ENCODE results near the gene AIM2.
"Not testable (repeated sequence)": the region's sequence is repeated elsewhere in the genome, so short reads cannot be mapped to it uniquely, and the experiment has no call there.

The AIM2 gene, protein sequence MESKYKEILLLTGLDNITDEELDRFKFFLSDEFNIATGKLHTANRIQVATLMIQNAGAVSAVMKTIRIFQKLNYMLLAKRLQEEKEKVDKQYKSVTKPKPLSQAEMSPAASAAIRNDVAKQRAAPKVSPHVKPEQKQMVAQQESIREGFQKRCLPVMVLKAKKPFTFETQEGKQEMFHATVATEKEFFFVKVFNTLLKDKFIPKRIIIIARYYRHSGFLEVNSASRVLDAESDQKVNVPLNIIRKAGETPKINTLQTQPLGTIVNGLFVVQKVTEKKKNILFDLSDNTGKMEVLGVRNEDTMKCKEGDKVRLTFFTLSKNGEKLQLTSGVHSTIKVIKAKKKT

DNA sequence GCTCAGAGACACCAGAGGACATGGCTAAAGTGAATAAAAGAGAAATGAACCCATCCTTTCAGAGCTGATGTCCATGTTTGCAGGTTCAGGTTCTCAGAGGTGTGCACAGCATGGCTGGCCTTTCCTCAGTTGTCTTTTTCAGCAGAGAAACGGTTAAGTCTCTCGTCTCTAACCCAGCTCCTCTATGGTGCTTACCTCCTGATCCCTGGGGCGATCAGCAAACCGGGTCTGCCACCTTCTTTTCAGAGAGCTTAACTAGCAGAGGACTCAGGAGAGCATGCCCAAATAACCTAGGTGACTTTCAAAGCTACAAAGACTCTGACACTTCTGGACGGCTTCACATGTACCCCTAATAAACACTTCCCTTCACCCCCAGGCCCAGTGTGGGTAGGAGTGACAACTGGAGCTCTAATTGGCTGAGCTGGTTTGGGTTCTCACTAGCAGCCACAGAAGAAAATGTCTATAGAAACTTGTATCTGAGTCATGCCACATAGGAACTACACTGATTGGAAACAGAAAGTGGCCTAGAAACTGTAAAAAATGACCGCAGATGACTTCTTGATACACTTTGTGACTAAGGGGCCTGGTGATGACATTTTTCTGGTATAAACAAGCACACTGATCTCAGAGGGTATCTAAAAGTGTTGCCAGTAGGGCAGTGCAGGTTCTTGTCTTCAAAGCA, at the start of gene AIM2:
TSS of gene AIM2 (minus strand) at position 329 of the 682 bp plus-strand sequence. CDS start 3,267 bp downstream, outside the sequence.
- peak; percentile 53 to 57 for DNase-seq

DNA sequence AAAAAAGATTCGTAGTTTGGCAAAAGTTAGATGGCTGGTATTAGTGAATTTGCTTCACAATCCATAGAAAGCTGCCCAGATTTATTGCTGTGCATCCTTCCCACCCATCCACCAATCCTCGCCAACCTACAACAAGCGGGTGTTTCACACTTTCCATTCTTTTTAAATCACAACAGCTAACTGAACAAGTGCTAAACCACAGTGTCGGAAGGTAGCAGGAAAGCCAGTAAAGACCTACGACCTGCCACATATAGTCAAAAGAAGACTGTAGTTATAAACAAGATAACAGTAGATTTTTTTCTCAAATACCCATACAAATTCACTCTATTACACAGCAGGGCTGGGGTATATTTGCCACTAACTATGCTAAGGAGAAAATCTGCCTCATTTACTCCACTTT, 47.0 kb upstream of the AIM2 start:
- no peak for DNase-seq

GRCh38 chr1:159122005-159122621, 45.5 kb upstream of the AIM2 start:
- DNase-seq, result no peak

GRCh38 chr1:159121526-159121925, 45.0 kb upstream of the AIM2 start:
- DNase-seq, result no peak

GRCh38 chr1:159120317-159120716, 43.8 kb upstream of the AIM2 start:
- DNase-seq, result no peak

GRCh38 chr1:159113596-159114433, 37.2 kb upstream of the AIM2 start:
- DNase-seq, result no peak

DNA sequence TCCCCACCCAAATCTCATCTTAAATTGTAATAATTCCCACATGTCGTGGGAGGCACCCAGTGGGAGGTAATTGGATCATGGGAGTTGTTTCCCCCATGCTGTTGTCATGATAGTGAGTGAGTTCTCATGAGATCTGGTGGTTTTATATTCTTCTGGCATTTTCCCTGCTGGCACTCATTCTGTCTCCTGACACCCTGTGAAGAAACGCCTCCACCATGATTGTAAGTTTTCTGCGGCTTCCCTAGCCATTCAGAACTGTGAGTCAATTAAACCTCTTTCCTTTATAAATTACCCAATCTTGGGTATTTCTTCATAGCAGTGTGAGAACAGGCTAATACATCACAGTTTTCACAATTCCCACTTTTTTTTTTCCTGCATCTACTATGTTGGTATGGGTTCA, 26.5 kb upstream of the AIM2 start:
- DNase-seq, result not testable (repeated sequence)

GRCh38 chr1:159100589-159100988, 24.0 kb upstream of the AIM2 start:
- no peak for DNase-seq

DNA sequence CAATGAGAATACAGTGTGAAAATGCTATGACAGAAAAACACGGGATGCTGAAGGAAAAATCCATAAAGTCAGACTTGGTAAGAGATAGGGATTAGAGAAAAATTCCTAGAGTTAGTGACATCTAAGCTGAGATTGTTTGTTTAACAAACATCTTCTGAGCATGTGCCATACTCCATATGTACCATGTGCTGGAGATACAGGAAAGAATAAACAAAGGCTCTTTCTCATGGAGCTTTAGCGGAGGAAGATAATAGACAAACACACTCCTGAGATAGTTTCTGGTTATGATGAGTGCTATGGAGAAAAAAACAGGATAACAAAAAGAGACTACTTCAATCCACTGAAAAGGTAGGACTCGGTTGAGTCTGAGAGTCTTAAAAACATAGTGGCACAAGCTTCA, 22.0 kb upstream of the AIM2 start:
- no peak for DNase-seq

DNA sequence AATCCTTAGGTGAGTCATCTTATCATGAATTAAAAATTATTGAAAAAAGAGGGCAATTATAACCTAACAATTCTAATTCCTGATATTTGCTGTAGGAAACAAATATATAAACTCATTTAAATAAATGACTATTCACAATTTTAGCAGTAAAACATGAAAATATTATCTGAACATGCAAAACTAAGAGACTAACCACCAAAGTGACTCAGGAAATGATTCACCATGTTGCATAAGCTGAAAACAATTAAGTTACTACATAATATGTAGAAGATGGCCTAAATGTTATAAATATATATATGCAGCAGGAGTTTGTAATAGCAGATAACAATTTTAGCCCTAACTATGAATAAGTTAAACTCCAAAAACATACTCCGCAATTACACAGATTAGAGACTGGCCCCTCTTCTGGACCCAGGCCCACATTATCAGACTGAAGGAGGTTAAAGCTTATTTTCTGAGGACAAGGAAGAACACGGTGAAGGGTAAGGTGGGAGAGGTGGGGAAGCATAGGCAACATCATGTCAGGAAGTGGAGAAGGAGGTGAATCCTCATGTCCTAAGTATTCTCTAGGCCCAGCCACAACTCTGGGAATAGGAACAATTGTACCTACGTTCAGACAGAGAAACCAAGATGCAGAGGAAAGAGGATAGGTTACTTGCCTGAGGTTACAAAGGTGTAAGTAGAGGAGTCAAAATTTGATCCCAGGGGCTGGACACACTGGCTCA, 15.6 kb upstream of the AIM2 start:
- DNase-seq, result peak; percentile 80 to 83

- peak; percentile 78 to 83 for DNase-seq
These were observed 15.1 kb upstream of the AIM2 start for GRCh38 chr1:159091607-159092031.

DNA sequence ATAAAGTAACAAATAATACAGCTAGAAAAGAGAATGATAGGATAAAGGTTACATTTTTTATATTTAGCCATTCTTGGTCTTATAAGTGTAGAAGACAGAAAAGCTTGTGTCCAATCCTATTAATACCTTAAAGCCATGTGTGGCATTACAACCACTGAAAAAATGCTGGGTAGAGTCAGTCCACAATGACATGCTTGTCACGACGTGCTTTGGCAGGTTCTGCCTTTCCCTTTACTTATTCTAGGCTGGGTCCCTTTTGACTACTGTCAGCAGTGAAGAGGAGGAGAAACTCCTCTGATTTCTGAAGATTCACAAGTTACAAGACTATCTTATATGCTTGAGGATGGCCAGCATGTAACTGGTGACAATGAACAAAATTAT, 14.6 kb upstream of the AIM2 start:
- DNase-seq, result no peak

DNA sequence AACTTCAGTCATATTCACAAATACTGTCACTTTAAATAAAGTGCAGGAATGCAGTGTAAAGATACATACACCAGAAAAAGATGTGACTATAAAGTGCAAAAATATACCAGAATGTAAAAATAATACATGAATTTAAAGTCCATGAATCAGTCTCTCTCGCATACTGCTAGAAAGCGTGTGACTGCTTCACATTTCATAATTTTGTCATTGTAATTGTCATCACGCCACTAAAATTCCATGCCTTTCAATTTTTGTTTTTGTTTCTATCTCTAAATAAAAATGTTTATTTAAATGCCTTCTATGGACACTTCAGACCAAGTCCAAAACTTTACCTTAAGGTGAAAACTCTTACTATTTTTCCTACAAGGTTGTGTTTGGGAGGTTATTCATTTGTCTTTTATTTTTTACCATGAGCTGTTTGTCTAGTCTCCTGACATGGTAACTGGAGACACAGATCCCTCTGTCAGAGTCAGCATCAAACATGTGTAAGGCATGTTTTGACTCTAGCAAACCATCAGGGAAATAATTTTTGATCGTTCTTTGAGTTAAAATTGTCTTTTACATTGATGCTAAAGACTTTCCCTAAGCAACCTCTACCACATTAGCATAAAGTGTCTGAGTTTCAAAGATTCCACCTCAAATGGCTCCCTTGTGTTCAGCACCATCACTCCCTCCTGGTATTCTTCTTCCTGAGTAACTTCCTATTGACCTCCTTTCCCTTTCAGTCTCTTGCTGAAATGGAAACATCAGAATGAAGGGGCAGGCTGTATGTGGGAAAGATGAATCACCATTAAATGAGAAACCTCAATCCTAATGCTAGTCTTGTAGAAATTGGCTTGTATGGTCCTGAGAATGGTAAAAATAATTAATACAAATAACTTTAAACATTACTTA, 14.0 kb upstream of the AIM2 start:
- no peak for DNase-seq

- DNase-seq, result no peak
These were observed 12.7 kb upstream of the AIM2 start for GRCh38 chr1:159089184-159089791.

GRCh38 chr1:159088546-159089183, 12.1 kb upstream of the AIM2 start:
- peak in 1 of 2 experiments; percentile 17 for DNase-seq

- peak; percentile 62 to 74 for DNase-seq
These were observed 11.5 kb upstream of the AIM2 start for GRCh38 chr1:159088050-159088449.

DNA sequence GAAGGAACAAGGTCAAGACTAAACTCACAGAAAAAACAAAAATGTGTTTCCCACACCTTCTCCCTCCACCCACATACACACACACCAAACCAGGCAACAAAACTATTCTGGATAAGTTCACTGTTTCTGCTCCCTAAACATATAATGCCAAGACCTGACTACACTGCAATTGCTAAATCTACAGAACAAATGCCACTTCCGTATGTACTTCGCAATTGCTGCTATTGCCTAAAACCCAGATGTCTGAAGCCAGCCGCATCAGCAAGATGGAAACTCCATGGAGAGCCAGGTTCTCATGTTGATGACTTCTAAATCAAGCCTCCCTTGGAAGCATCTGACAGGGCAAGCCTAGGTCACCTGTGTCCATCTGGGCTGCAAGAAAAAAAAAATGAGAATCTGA, 8.3 kb upstream of the AIM2 start:
- peak; percentile 82 to 85 for DNase-seq

- DNase-seq, result no peak
These were observed 7.6 kb upstream of the AIM2 start for GRCh38 chr1:159084152-159084551.

DNA sequence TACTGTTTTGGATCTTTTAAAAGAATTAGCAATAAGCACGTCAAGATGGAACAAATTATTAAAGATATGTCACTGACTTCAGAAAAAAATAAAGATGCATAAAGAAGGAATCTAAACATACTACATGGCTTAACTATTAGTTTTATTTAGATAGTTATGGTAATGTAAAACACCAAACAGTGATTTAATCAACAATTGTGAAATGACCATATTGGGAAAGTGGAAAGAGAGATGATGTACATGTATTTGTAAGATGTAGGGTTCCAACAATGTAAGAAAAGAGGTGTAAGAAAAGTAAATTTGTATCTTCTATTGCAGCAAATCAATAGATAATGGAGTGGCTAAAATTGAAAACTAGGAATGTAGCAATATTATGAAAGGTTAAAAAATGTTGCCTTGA, 6.4 kb upstream of the AIM2 start:
- no peak for DNase-seq

GRCh38 chr1:159081626-159082025, 5.1 kb upstream of the AIM2 start:
- no peak for DNase-seq

All from AML-193 (cell line).